Bronchial epithelial cell (primary cell): Measurements from ENCODE around the gene POC1B. TPM values are rescaled to one million over a fixed set of nuclear protein-coding genes. Genes with fewer than 3 reads are reported as not detected.

Source experiments
- DNase-seq: peaks from one replicate; pipeline ENCODE4 v3.0.0-alpha.2; 2010; ENCODE audit warnings: low read depth
- FAIRE-seq: peaks from 2 replicates; lab custom pipeline; 2011; peaks lifted over from hg19 to GRCh38; lab: Jason Lieb, UNC
- H3K27me3 ChIP-seq: 2 replicates; pipeline ENCODE4 v1.5.1; 2011; ENCODE audit warnings: low read length; ENCODE audit not compliant: control insufficient read depth, insufficient read depth
- H3K36me3 ChIP-seq: 2 replicates; pipeline ENCODE4 v1.5.1; 2011; ENCODE audit warnings: low read length; ENCODE audit not compliant: control insufficient read depth, insufficient read depth
- H3K4me3 ChIP-seq: 2 replicates; pipeline ENCODE4 v1.5.1; 2011; ENCODE audit warnings: mild to moderate bottlenecking, low read depth, low read length, control low read depth
- CTCF ChIP-seq: IDR thresholded peaks from 2 replicates; pipeline ENCODE4 v1.5.1; 2011; ENCODE audit warnings: mild to moderate bottlenecking, moderate library complexity, low read length, control low read depth, inconsistent platforms; ENCODE audit not compliant: insufficient read depth, severe bottlenecking
- total RNA-seq: library from RNA; depleted of rRNA; stranded (reverse); fragments of >200 nt; gene quantifications from 2 replicates; pipeline ENCODE4 v1.2.1, GENCODE V29; 2014

The POC1B gene
- total RNA-seq, 1 donor from 2014 or later = 12.6 TPM

- no peaks in the 10 kb centered on the region for H3K27me3 ChIP-seq
- DNase-seq = no peak
- no peak for FAIRE-seq
- H3K36me3 ChIP-seq = no peaks in the 10 kb centered on the region
- TF ChIP-seq CTCF = no peak
- H3K4me3 ChIP-seq = no peak overlapping the region
Observed at GRCh38 chr12:89376844-89377243, 149.0 kb downstream of the POC1B start.

- Histone ChIP-seq H3K4me3 (no peak overlapping the region), H3K27me3 (no peaks in the 10 kb centered on the region), H3K36me3 (no peaks in the 10 kb centered on the region)
- DNase-seq (no peak), FAIRE-seq (no peak)
- TF ChIP-seq CTCF = no peak
Observed at GRCh38 chr12:89376202-89376529, 149.7 kb downstream of the POC1B start.

GRCh38 chr12:89373763-89374572 lies 151.9 kb downstream of the POC1B start:
- no peak for FAIRE-seq
- no peak for TF ChIP-seq CTCF

GRCh38 chr12:89372584-89373370 lies 153.1 kb downstream of the POC1B start:
- Histone ChIP-seq H3K36me3 (no peaks in the 10 kb centered on the region), H3K27me3 (no peaks in the 10 kb centered on the region), H3K4me3 (no peak overlapping the region)
- peak; percentile 64 for DNase-seq
- no peak for FAIRE-seq
- TF ChIP-seq CTCF = no peak

More at GRCh38 chr12:89373763-89374572, 151.9 kb downstream of the POC1B start:
- Histone ChIP-seq H3K27me3 (no peaks in the 10 kb centered on the region), H3K4me3 (no peak overlapping the region), H3K36me3 (no peaks in the 10 kb centered on the region)
- DNase-seq = peak; percentile 86

- Histone ChIP-seq H3K27me3 (no peaks in the 10 kb centered on the region), H3K36me3 (no peaks in the 10 kb centered on the region), H3K4me3 (no peak overlapping the region)
- TF ChIP-seq CTCF = no peak
- FAIRE-seq (no peak), DNase-seq (peak; percentile 100)
Observed at GRCh38 chr12:89370850-89371249, 155.0 kb downstream of the POC1B start.
